RWPE2 (cell line): ENCODE data around the gene S1PR3.

Experiments
- ATAC-seq: fragments of 200-7000 bp; cut with Tn5 transposase; 3 replicates; pipeline ENCODE4 v1.9.1; 2021; ENCODE audit warnings: low read depth
- DNase-seq: peaks from one replicate; pipeline ENCODE4 v3.0.0-alpha.2; 2020; ENCODE audit warnings: low spot score
- H3K27ac ChIP-seq: fragments of 450-650 bp; 2 replicates; pipeline ENCODE4 v1.5.1; 2017; ENCODE audit warnings: mild to moderate bottlenecking; ENCODE audit not compliant: poor library complexity, severe bottlenecking
- H3K27me3 ChIP-seq: fragments of 250-450 bp; sonication (Bioruptor Pico); 2 replicates; pipeline ENCODE4 v1.5.1; 2021; ENCODE audit warnings: mild to moderate bottlenecking, moderate library complexity; ENCODE audit not compliant: insufficient read depth, poor library complexity, severe bottlenecking
- H3K36me3 ChIP-seq: fragments of 250-450 bp; sonication (Bioruptor Pico); 2 replicates; pipeline ENCODE4 v1.5.1; 2020; ENCODE audit warnings: low read depth, mild to moderate bottlenecking, moderate library complexity
- H3K4me1 ChIP-seq: fragments of 250-450 bp; sonication (Bioruptor Pico); 2 replicates; pipeline ENCODE4 v1.5.1; 2021; ENCODE audit warnings: mild to moderate bottlenecking, moderate library complexity; ENCODE audit not compliant: insufficient read depth, poor library complexity, severe bottlenecking
- H3K4me3 ChIP-seq: fragments of 250-450 bp; sonication (Bioruptor Pico); 2 replicates; pipeline ENCODE4 v1.5.1; 2021; ENCODE audit warnings: mild to moderate bottlenecking, moderate library complexity; ENCODE audit not compliant: severe bottlenecking
- H3K9me3 ChIP-seq: fragments of 250-450 bp; sonication (Bioruptor Pico); 2 replicates; pipeline ENCODE4 v1.5.1; 2021; ENCODE audit warnings: mild to moderate bottlenecking, moderate library complexity; ENCODE audit not compliant: severe bottlenecking
- TF ChIP-seq, protein P1 (sequence below): fragments of 450-650 bp; IDR thresholded peaks from one replicate; pipeline ENCODE4 v1.5.1; 2017; ENCODE audit warnings: mild to moderate bottlenecking, moderate library complexity; ENCODE audit not compliant: poor library complexity, severe bottlenecking

The S1PR3 gene

GRCh38 chr9:88949425-88949824, 41.8 kb upstream of the S1PR3 start:
- ATAC-seq, result no peak

GRCh38 chr9:88949961-88950340, 41.3 kb upstream of the S1PR3 start:
- no peaks in the 10 kb centered on the region for H3K27me3 ChIP-seq
- DNase-seq (no peak), ATAC-seq (peak; percentile 52; the same call in 2 of the 3 replicates)
- H3K36me3 ChIP-seq, result no peaks in the 10 kb centered on the region
- no peak overlapping the region for H3K27ac ChIP-seq
- H3K9me3 ChIP-seq, result no peaks in the 10 kb centered on the region
- H3K4me3 ChIP-seq, result no peak overlapping the region
- TF ChIP-seq, protein P1, sequence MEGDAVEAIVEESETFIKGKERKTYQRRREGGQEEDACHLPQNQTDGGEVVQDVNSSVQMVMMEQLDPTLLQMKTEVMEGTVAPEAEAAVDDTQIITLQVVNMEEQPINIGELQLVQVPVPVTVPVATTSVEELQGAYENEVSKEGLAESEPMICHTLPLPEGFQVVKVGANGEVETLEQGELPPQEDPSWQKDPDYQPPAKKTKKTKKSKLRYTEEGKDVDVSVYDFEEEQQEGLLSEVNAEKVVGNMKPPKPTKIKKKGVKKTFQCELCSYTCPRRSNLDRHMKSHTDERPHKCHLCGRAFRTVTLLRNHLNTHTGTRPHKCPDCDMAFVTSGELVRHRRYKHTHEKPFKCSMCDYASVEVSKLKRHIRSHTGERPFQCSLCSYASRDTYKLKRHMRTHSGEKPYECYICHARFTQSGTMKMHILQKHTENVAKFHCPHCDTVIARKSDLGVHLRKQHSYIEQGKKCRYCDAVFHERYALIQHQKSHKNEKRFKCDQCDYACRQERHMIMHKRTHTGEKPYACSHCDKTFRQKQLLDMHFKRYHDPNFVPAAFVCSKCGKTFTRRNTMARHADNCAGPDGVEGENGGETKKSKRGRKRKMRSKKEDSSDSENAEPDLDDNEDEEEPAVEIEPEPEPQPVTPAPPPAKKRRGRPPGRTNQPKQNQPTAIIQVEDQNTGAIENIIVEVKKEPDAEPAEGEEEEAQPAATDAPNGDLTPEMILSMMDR, result no peak
- peaks cover 11% of the 10 kb centered on the region for H3K4me1 ChIP-seq

More at GRCh38 chr9:88949425-88949824, 41.8 kb upstream of the S1PR3 start:
- Histone ChIP-seq H3K4me1 (peaks cover 11% of the 10 kb centered on the region), H3K36me3 (no peaks in the 10 kb centered on the region), H3K9me3 (no peaks in the 10 kb centered on the region), H3K27ac (no peak overlapping the region), H3K4me3 (no peak overlapping the region), H3K27me3 (no peaks in the 10 kb centered on the region)
- DNase-seq, result no peak
- TF ChIP-seq, protein P1, result no peak

DNA sequence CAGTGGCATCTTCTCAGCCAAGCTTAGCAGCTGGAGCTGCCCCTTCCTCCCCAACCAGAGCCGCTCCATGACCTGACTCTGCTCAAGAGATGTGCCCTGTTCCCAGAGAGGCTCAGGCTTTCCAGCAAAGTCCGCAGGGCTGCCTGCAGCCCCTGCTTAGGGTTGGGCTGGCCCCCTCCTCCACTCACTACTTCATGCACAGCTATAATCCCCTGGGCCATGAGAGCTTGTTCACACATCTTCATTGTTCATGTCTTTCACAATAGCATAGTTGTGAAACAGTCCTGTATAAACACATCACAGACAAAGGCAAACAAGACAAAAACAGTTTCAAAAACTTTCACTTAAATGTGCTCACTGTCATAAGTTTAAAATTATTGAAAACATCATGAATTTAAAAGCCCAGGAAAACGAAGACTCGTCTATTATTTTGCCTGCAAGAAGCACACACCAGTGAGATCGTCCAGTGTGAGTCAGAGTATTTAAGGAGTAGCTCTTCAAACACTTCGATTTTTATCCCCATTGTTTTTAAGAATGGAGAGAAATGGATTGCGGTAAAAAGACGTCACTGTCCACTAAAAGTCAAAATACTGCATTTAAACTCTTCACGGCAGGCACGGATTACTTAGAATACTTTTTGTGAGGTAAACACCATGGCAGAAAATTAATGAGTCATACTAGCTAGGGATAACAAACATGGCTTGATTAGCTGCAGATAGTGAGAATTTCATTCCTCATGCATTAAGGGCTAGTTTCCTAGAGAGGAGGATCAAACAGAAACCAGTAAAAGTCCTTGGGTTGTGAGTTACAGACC, 40.7 kb upstream of the S1PR3 start:
- TF ChIP-seq, protein P1, result no peak
- no peak for DNase-seq
- no peaks in the 10 kb centered on the region for H3K9me3 ChIP-seq
- peaks cover 11% of the 10 kb centered on the region for H3K4me1 ChIP-seq
- no peak overlapping the region for H3K4me3 ChIP-seq
- H3K27me3 ChIP-seq, result no peaks in the 10 kb centered on the region
- no peaks in the 10 kb centered on the region for H3K36me3 ChIP-seq
- ATAC-seq, result peak; percentile 63
- no peak overlapping the region for H3K27ac ChIP-seq

DNA sequence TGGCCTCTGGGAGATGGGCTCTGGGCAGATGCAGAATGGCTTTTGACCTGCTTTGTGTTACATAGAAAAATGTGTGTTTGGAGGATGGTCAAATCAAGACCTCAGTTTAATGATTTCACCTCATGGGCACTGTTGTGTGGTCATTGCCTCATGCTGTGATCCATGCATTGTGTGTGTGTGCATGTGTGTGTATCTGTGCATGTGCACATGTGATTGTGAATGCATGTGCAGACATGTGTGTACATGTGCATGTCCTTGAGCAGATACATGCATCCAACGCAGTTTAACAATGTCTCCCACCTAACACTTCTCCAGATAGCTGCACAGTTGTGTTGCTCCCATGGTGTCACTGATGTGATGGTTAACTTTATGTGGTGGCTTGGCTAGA, 40.1 kb upstream of the S1PR3 start:
- Histone ChIP-seq H3K27me3 (no peaks in the 10 kb centered on the region), H3K36me3 (no peaks in the 10 kb centered on the region), H3K27ac (no peak overlapping the region), H3K4me3 (no peak overlapping the region), H3K4me1 (peaks cover 11% of the 10 kb centered on the region), H3K9me3 (no peaks in the 10 kb centered on the region)
- ATAC-seq (no peak), DNase-seq (no peak)
- TF ChIP-seq, protein P1, result no peak

DNA sequence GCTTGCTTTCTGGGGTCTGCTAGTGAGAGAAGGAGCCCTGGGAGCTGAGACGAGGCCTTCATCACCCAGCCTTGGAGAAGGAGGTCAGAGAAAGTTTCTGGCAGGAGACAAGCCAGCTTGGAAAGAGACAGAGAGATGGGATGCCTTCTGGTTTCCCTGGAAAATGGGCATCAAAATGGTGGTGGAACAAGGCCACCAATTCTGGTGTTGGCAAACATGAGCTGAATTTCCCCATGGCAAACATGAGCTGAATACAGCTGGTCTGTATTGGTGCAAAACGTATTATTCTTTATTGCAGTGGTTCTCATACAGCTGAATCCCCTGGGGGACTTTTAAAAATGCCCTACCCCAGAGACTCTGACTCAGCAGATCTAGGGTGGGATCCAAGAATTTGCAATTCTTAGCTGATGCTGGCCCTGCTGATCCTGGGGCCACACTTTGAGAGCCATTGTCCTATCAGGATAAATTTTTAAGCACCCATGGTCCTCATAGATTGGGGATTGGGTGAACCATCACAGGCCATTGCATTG, 39.1 kb upstream of the S1PR3 start:
- Histone ChIP-seq H3K27ac (no peak overlapping the region), H3K27me3 (no peaks in the 10 kb centered on the region), H3K9me3 (no peaks in the 10 kb centered on the region), H3K36me3 (no peaks in the 10 kb centered on the region), H3K4me3 (no peak overlapping the region), H3K4me1 (peaks cover 11% of the 10 kb centered on the region)
- DNase-seq (no peak), ATAC-seq (no peak)
- TF ChIP-seq, protein P1, result no peak
